ENCODE measurements around the gene FAM78A. TPM values are rescaled to one million over a fixed set of nuclear protein-coding genes. Genes with fewer than 3 reads are reported as not detected.

The FAM78A gene
- total and polyA plus RNA-seq, 7 donors: 4.3 to 17.6 (median 11.5) TPM

DNA sequence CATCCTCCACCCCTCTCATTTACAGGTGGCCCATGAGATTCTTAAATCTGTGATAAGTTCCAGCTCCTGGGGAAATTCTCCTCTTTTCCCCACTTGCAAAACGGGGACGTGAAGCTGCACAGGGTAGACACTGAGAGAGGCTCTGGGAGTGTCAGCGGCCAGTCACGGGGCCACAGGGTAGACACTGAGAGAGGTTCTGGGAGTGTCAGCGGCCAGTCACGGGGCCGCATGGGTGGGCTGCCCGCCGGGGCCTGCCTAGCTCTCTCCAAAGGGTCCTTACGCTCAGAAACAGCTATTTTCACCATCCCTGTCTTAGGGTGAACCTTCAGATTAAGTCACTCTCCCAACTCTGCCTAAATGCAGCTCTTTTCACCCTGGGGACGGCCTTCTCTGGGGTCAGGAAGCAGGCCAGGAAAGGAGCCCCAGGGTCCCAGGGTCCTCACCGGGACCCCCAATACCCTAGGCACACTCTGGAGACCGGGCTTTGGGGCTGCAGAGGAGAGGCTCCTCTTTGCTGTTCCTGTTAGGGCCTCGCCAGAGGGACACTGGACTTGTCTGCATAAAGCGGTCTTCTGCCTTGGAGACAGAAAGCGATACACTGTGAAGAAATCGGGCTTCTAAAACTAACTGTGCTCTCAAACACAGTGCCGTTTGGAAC lies 1.5 kb downstream of the FAM78A start:
- Histone ChIP-seq H3K27me3 (ENCODE audit: insufficient read depth in 3 of 3, low read length in 2 of 3) (no peaks in the 10 kb centered on the region), H3K9me3 (no peaks in the 10 kb centered on the region), H3K36me3 (ENCODE audit: insufficient read depth in 1 of 2, low read depth in 1 of 2) (no peaks in the 10 kb centered on the region), H3K27ac (peak overlapping the region; percentile 98), H3K4me3 (peak overlapping the region; percentile 70), H3K4me1 (peaks cover 62% of the 10 kb centered on the region)
- DNase-seq (peak; percentile 61 to 83), ATAC-seq (peak; percentile 38 to 68 (median 64))
- TF ChIP-seq, protein P1, sequence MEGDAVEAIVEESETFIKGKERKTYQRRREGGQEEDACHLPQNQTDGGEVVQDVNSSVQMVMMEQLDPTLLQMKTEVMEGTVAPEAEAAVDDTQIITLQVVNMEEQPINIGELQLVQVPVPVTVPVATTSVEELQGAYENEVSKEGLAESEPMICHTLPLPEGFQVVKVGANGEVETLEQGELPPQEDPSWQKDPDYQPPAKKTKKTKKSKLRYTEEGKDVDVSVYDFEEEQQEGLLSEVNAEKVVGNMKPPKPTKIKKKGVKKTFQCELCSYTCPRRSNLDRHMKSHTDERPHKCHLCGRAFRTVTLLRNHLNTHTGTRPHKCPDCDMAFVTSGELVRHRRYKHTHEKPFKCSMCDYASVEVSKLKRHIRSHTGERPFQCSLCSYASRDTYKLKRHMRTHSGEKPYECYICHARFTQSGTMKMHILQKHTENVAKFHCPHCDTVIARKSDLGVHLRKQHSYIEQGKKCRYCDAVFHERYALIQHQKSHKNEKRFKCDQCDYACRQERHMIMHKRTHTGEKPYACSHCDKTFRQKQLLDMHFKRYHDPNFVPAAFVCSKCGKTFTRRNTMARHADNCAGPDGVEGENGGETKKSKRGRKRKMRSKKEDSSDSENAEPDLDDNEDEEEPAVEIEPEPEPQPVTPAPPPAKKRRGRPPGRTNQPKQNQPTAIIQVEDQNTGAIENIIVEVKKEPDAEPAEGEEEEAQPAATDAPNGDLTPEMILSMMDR (IDR thresholded peaks at IDR 0.05): no peak
- 16 to 30% (median 17%) methylated on average over 18 of the region's 18 CpGs for WGBS, 3 donors
- intact Hi-C loops (cut with DNase I): loop anchor here in 1 of 2 donors (5.0 kb wide), 1 partner anchor 98 kb away; no protein-coding TSS in a partner anchor

DNA sequence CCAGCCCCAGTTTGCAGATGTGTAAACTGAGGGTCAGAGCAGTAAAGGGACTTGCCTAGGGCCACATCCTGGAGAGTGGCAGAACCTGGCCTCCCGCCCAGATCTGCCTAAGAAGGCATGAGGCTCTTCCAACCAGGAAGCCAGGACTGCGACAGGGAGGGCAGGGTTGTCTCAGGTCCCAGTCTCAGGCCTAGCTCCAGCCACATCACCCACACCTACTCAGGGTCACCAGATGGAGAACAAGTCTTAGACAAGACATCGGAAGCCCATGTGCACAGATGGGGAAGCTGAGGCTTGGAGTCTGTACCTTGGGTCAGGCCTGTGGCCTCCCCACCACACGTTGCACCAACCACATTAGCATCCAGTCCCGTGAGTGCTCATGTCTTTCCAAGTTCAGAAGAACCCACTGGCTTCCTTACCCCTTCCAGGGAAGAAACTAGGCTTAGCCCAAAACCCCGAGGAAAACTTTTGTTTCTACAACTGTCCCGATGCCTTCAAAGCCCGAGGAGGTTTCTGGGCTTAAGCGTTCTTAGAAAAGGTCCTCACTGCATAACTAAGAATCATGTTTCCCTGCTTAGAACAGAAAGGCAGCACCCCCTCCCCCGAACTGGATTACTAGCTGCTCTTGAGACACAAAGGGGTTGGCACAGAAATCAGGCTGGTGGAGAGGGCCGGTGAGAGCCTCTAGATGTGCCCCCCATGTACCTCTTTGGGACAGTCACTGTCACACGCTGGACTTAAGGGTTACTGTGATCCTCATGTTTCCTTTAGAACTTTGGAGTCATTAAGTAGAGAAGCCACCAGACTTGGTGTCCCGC lies 2.2 kb downstream of the FAM78A start:
- DNase-seq: peak in 1 of 2 donors; percentile 82
- Histone ChIP-seq H3K4me3 (peak overlapping the region; percentile 70), H3K36me3 (ENCODE audit: insufficient read depth in 1 of 2, low read depth in 1 of 2) (no peaks in the 10 kb centered on the region), H3K9me3 (no peaks in the 10 kb centered on the region), H3K27ac (peak overlapping the region; percentile 98), H3K27me3 (ENCODE audit: insufficient read depth in 3 of 3, low read length in 2 of 3) (no peaks in the 10 kb centered on the region), H3K4me1 (peaks cover 70% of the 10 kb centered on the region)
- 15 to 27% (median 19%) methylated on average over 13 of the region's 13 CpGs for WGBS, 3 donors
- TF ChIP-seq, protein P1 (IDR thresholded peaks at IDR 0.05): no peak
- peak in 2 of 4 donors; percentile 11 to 17 for ATAC-seq
- intact Hi-C loops (cut with DNase I): no loop called here

DNA sequence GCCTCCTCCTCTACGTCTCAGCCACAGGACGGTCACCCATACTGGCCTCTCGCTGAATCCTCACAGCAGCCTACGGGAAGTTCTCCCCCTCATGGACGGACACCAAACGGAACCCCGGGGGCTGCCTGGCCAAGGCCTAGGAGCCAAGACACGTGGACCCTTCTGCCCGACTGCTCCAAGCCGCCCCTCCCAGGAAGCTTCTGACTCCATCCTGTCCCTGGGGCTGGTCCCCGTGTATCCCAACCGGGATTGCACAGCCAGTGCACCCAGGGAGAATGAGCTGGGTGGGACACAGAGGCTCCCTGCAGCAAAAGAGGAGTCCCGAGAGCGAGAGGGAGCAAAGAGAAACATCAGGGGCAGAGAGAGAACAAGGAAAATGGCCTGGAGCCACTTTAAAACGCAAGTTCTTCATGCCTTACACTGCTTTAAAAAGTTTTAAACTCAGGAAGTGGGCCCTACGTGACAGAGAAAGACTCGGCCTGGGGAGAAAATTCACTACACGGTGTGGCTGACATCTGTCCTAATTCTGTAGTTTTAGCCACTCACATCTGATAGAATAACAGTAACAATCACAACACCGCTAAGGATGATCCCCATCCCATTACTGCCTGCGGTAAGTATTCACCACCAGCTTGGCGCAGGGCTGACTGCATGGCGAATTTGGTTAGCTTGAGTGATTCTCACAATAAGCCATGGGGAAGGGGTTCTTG lies 3.0 kb downstream of the FAM78A start:
- H3K27me3 ChIP-seq (ENCODE audit: insufficient read depth in 3 of 3, low read length in 2 of 3): no peaks in the 10 kb centered on the region
- TF ChIP-seq, protein P1 (IDR thresholded peaks at IDR 0.05): no peak
- intact Hi-C loops (cut with DNase I): no loop called here
- H3K36me3 ChIP-seq (ENCODE audit: insufficient read depth in 1 of 2, low read depth in 1 of 2): no peaks in the 10 kb centered on the region
- DNase-seq (peak; percentile 50 to 80), ATAC-seq (peak in 1 of 4 donors; percentile 1)
- peak overlapping the region; percentile 98 for H3K27ac ChIP-seq
- H3K9me3 ChIP-seq: no peaks in the 10 kb centered on the region
- H3K4me3 ChIP-seq: peak overlapping the region; percentile 70
- H3K4me1 ChIP-seq: peaks cover 75% of the 10 kb centered on the region
- WGBS, 3 donors: 41 to 59% (median 52%) methylated on average over 22 of the region's 22 CpGs

DNA sequence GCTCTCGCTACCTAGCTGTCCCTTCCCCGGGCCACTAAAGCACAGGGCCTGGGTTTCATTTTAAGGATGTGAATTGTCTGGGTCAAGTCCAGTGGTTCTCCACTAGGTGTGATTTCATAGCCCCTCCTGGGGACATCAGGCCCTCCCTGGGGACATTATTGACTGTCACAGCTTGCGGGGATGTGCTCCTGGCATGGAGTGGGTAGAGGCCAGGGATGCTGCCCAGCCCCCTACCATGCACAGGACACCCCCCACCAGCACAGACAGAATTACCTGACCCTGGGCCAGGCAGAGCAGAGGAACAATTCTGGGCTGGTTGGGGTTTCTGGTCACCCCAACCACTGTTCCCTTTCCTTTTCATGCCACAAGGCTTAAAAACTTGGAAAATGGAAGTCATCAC lies 4.1 kb downstream of the FAM78A start:
- Histone ChIP-seq H3K4me1 (peaks cover 78% of the 10 kb centered on the region), H3K27me3 (ENCODE audit: insufficient read depth in 3 of 3, low read length in 2 of 3) (no peaks in the 10 kb centered on the region), H3K9me3 (no peaks in the 10 kb centered on the region), H3K36me3 (ENCODE audit: insufficient read depth in 1 of 2, low read depth in 1 of 2) (no peaks in the 10 kb centered on the region), H3K4me3 (peak overlapping the region; percentile 70), H3K27ac (peak overlapping the region; percentile 98)
- WGBS, 3 donors: 38 to 69% (median 44%) methylated on average over 3 of the region's 3 CpGs
- intact Hi-C loops (cut with DNase I): no loop called here
- DNase-seq (peak in 1 of 2 donors; percentile 8), ATAC-seq (no peak)
- TF ChIP-seq, protein P1 (IDR thresholded peaks at IDR 0.05): no peak

Measured in psoas muscle (tissue), 8 donors.